ENCODE measurements around the gene TNFRSF1B.

The TNFRSF1B gene

DNA sequence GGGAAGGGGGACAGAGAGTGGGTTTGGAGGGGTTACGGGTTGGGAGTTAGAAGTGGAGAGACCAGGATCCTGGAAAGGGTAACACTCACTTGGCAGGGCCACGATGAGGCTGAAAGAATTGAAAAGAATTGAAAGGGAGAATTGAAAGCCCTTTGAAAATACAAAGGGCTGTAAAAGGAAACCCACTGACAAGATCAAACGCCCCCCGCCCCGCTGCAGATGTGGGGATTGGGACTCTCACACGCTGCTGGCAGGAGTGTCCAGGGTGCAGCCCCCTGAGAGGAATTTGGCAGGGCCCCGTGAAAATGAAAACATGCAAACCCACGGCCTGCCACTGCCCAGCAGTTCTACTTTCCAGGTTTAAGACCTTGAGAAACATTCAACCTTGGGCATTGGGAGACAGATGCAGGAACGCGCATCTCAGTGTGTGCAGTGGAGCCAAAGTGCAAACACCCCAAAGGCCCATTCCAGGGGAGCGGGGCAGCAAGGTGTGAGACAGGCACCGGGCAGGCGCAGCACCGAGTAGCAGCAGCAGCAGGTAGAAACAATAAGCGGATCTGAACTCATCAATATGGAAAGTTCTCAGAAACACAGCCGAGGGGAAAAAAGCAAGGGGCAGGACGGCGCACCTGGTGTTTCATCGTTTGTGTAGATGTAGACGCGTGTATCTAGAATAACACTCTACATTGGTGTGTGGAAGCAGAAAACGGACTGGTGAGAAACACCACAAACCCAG is 8.3 kb upstream of the TNFRSF1B start:
- DNase-seq (ENCODE audit: low spot score) = no peak

DNA sequence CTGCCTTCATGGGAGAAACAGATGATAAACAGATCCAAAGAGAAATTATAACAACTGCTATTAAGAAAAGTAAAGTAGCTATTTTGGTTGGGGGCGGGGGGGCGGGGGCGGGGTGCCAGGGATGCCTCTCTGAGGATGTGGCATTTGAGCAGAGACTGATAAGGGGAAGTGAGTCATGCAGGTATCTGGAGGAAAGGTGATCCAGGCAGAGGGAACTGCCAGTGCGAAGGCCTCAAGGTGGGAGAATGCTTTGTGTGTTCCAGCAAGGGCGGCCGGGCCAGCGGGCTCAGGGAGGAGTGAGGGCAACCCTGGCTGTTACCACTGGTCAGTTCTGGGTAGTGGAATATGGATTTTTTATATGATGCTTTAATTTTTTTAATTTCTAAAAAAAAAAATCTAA is 7.0 kb upstream of the TNFRSF1B start:
- DNase-seq (ENCODE audit: low spot score) = no peak

DNA sequence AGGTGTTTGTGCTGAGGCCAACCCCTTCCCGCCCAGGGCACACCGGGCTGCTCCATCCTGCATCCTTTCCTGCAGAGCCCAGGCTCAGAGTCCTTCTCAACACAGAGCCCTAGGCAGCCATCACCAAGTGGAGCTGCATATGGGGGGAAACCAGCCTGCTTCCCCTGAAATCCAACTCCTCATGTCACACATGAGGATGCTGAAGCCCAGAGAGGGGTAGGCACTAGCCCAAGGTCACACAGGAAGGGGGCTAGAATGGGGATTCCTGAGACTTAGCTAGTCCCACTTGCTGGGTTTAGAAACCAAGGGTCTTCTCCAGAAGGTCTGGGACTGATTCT is 5.5 kb upstream of the TNFRSF1B start:
- no peak for DNase-seq (ENCODE audit: low spot score)

DNA sequence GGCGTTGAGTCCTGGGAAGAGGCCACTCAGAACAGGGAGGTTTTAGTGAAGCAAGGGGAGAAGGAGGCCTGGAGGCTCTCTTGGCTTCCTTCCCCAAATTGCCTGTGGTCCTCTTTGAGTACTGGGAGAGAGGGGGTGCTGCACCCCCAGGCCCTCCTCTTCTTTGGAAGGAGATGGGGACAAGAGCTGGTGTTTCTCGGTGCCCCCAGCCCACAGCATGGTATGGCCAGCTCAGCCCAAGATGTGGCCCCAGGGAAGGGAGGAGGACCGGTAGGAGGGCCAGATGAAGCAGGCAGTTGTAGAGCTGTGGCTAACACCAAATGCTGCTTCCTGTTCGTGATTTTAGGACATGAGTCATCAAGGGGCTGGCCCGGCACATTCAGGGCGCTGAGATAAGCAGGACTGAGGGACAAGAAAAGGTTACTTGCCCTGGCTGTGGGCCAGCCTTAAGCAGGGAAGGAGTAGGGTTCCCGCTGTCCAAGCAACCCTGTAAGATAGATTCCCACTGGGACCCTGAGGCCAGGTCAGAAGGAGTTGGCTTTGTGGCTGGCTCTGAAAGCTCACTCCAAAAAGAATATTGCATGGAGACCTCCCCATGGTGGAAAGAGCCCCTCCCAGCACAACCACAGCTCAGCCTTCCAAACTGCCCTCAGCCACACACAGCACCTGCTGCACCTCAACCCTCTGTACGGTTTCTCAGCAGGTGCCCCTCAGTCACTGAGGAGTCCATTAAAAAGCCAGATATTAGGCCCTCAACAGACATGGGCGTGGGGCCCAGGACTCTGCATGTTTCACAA is 4.9 kb upstream of the TNFRSF1B start:
- peak; percentile 52 for DNase-seq (ENCODE audit: low spot score)

DNA sequence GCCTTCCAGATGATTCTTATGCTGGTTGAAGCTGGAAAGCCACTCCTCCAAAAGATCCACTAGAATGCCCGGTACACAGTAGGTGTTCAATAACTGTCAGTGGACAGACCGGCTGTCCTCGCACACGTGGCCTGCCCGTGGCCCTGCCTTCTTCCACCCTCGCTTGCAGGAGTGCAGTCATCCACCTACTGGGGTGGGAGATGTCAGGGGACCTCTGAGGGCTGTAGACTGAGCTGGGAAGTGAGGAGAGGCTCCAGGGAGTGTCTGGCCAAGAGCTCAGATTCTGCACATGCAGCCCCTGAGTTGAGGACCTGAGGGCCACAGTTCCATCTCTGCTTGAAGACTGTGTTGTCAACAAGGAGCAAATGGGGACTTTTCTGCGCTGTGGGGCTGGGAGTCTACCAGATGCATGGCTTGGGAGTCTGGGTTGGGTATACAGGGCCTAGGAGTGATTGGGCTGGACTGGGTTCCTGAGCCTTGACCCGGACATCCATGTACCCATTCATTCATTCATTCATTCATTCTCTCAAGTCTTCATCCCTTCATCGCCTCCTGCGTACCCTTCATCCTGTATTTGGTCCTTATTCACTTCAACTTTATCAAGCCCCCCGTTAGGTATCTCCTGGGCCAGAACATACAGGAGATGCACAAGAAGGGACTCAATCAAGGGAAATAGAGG is 4.2 kb upstream of the TNFRSF1B start:
- no peak for DNase-seq (ENCODE audit: low spot score)

DNA sequence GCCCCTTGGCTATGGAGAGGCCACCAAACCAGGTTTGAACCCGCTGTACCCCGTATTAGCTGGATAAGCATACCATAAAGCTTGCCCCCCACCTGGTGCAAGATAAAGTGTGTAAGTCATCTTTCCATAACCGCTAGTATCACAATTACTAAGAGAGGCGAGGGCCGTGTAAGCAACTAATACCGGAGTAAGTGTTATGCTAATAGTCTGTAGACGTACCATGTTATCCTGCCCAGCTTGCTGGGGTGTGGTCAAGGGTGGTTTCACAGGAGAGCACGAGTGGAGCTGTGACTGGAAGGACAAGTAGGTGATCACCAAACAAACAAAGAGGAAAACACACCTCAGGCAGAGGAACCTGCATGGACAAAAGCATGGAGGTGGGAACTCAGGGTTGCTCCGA is 3.6 kb upstream of the TNFRSF1B start:
- DNase-seq (ENCODE audit: low spot score) = no peak

DNA sequence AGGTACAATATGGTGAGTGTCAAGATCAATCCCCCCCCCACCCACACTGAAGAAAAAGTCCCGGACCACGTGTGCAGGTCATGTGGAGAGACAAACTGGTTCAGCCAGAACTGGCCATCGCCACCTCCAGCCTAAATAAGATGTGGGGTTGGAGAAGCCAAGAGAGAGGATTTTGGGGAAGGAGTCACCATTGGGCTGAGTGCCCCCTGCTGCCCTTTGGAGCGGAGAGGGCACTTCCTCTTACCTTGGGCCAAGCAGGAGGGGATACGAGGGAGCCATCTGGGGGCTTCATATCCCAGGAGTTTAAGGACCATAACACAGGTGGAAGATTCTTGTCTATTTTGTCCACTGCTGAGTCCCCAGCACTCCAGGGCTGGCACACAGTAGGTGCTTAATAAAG is 2.6 kb upstream of the TNFRSF1B start:
- DNase-seq (ENCODE audit: low spot score) = no peak

DNA sequence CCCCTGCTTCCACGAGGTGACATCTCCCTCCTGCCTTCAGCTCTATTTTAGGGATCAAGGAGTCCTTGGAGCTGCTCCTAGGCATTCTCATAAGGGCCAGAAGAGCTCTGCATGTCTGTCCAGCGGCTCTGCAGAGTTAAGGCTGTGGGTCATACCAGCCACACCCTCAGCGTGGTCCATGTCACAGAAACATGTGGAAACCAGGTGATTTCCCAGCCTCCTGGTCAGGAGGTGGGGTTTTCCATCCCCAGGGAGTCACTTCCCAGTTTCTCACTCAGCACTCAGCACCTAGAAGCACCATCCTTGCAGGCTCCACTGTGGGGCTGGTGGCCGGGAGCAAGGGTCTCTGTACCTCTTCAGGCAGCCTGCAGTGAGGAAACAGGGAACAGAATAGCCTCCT is 1.4 kb upstream of the TNFRSF1B start:
- no peak for DNase-seq (ENCODE audit: low spot score)

DNA sequence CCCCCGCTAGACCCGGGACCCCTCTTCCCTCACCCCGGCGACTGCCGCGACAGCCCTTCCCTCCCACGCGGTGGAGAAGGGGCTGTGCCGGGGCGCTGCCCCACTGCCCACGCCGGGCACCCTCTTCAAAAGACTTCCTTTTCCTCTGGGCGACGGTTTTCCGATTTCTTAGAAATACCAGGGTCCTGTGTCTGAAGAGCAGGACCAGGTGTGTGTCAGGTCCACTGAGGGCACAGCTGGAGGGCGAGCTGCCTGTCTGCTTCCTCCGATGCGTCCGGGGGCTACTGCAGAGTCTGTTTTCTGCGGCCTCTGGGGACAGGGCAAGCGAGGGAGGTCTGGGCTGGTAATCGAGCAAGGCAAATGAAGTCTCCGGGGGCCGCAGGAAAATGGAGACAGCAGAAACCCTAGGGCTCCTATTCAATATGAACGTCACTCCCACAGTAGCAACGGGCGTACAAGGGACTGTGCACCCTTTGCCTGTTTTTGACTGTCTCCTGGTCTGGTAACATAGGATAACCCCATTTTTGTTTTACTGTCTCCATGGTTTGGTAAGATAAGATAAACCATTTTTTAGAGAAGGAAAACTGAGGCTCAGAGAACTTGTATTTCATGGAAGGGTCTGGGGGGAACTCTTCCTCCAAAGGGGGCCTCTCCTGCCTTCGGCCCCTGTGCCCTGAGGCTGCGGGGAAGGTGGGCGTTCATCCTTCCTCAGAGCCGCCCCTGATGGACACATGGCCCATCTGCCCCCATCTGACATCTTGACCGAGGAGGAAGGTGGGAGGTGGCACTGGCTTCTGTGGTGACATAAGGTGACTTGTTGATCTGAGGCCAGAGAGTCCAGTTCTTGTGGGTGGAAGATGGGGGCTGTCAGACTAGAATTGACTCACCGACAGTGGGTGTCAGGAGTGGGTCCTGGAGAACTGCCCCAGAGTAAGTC is 970 bp downstream of the TNFRSF1B start:
- DNase-seq (ENCODE audit: low spot score) = peak; percentile 39

DNA sequence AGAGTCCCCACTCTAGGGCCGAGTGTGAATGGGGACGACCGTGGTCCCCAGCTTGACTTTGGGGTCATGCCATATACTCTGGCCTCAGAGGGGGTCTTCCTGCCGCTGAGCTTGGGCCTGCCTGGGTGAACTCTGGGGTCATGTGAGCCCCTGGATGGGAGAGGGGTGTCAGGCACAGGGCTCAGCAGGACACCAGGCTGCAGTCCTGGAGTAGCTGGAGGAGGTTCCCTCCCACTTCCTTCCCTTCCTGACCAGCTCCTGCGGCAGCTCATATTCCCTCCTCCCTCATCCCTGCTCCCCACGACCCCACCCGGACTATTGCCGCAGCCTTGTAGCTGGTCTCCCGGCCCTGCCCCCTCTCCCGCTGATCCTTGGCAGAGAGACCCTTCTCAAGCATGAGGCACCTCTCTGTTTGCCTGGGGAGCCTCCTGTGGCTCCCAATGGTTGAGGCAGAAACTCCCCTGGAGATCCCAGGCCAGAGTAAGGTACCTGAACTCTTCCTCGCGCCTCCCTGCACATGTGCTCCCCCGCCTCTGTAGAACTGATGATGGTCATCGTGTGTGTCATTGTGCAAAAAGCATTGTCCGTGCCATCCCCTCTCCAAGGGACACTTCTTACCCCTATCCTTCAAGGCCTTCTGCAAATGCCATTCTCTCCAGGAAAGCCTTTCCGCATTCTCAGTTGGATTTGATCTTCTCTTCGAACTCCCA is 1.8 kb downstream of the TNFRSF1B start:
- DNase-seq (ENCODE audit: low spot score) = no peak

DNA sequence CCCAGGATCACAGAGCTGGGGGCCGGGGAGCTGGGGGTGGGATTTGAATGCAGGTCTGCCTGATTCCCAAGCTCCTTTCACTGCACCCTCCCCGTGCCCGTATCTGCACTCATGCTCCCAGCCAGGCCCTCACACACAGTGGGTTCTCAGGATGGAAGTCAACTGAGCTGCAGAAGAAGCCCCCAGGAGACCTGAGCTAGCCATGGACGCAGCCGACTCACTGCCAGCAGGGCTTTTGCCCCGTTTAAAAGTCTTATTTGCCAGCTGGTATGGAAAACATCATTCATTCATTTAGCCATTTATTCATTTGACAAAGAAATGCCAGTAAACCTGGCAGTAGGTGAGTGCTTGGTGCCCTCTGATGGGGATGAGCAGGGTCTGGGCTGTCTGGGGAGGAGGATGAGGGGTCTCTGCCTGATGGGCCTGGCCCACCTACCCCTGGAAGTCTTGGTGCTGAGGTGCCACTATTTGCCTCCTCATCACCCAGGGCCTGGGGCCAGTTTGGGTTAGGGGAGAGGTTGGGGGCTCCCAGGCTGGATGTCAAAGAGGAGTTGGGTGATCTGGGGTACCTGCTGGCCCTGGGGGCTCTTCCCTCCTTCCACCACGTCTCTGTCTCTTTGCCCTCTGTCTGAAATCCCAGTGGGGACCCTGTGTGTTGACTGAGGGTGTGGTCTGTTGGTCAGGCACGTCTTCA is 2.8 kb downstream of the TNFRSF1B start:
- DNase-seq (ENCODE audit: low spot score) = no peak

DNA sequence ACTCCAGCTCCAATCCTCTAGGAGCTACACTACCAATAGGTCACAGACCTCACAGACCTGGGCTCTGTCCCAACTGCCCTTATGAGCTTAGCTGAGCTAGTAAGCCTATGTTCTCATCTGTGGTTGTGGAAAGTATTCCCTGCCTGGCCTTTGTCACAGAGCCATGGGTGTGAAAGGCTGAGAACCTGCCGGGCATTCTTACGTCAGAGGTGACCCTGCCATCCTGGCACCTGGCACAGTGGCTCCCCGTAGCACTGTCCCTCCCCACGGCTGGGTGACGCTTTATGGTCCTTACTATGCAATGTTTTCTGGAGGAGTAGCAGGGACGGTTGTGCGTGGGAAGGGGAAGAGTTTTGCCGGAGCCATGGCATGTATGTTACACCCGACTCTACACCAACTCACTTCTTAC is 3.5 kb downstream of the TNFRSF1B start:
- DNase-seq (ENCODE audit: low spot score) = no peak

DNA sequence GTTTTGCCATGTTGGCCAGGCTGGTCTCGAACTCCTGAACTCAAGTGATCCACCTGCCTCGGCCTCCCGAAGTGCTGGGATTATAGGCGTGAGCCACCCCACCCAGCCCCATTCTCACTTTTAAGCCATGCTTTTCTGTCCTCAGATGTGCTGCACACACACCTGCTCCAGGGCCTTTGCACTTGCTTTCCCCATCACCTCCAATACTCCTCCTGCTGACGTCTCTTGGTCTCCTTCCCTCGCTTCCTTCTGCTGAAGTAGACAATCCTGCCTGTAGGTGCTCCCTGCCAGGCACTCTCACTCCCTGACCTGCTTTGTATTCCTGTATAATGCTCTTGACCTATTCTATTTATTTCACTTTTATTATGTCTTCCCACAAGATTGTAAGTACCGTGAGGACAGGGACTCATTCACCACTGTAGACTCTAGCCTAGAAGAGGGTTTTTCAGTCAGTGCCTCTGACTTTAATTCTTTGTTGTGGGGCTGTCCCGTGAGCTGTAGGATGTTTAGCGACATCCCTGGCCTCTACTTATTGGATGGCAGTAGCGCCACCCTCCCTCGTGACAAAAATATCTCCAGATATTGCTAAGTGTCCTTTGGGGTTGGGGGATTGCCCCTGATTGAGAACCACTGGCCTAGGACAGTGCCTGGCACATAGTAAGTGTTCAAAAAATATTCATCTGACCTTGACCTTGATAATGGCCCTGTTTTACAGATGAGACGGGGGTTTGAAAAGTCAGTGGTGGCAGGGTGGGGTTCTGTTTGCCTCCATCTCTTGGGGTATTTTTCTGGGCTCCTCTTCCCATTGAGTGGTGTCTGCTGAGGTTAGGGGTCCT is 4.6 kb downstream of the TNFRSF1B start:
- DNase-seq (ENCODE audit: low spot score) = no peak

DNA sequence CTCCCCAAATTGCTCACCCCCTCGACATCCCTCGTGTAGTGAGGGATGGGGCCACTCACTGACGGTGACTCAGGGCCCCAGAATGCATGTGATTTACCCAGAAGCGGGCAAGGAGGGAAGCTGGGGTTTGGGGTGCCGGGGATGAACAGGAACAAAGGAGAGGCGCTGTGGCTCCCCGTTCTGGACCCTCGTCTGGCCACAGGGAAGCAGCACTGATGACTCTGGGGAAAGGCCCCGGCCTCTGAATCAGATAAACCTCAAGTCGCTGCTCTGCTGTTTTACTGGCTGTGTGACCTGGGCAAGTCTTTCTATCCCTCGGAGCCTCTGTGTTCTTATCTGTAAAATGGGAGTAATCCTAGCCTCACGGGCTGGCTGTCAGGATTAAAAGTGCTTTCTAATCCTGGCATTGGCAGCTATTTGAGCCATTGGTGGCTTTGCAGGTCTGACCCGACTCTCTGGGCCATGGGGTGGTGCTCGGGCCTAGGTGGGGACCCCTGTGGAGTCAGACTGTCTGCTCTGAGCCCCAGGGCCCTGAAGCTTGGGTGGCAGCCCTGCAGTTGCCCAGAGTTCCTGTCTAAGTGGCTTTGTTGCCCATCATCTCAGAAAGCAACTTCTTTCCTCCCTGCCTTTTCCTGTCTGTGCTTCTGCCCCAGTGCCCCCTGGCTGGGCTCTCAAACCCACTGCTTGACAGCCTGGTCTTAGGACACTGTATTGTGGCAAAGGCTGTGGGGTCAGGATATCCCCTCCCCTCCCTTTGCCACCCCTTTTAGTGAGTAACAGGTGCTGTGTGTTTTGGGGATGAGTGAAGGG is 5.5 kb downstream of the TNFRSF1B start:
- no peak for DNase-seq (ENCODE audit: low spot score)

DNA sequence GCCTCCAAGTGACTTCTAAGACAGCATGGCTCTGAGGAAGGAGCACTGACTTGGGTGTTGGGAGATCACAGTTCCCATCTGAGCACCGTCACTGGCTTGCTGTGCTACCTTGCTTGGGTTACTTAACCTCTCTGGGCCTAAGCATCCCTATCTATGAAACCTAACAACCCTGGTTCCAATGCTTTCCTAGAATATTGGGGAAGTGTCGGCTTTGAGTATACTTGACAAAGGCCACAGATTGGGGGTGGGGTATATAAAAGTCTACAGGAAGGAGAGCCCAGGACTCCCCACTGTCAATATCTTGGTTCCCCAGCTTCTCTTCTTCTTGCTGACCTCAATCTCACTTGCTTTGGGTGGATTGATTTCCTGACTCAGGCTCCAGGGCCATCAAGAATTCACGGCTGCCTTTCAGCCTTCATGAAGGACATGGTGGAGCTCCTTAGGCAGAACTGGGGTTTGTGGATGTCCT is 6.3 kb downstream of the TNFRSF1B start:
- no peak for DNase-seq (ENCODE audit: low spot score)

DNA sequence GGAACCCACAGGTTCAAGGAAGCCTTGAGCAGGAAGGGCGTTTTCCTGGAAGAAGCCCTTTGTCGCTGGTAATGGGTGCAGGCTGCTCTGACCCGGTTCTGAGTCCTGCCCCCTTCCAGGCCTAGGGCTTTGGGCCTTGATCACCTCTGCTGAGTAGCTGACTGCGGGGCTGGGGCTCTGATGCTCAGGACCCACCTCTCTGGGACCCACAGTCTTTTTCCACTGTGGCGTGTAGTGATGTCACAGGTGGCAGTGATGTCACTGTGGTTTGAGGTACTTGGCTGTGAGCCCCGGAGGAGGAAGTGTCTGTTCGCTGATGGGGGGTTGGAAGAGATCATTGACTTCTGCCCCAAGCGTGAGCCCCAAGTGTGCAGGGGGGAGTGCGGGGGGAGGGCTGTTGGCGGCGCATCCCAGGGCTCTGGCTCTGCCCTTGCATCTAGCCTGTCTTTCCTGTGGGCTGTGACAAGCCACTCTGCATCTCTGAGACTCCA is 6.9 kb downstream of the TNFRSF1B start:
- DNase-seq (ENCODE audit: low spot score) = no peak

DNA sequence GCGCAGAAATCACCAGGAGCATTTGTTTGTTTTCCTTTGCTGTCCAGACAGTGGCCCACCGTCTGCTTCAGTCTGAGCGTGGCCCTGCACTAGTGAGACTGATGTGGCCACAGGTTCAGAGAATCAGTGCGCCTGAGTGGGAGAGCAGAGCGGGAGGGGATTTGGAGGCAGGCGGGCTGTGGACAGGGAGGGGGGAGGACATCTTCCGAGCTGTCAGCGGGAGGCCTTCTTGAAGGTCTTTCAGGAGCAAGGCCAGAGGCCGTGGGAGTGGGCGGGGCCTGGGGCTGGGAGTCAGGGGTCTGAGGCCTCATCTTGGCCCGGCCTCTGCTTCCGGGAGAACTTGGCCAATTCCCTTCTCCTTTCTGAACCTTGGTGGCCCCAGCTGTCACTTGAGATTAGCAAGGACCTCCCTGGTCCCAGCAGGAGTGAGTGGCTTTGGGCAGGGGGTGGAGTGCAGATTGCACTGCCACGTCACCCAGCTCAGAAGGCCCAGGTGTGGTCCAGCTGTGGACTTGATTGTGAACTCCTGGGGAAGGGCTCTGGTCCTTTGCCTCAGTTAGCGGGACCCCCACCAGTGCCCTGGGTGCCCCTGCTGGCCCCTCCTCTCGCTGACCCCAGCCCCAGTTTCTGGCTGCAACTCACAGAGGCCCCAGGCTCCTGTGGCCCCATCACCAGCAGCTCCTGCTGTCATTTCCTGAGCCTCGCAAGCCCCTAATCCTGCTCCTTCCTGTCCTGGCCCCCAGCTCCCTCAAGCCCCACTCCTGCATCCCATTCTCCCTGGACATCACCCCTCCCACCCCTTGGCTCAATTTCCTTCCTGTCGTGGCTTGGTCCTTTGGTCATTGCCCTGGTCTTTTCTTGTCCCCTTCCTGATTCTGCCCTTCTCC is 8.4 kb downstream of the TNFRSF1B start:
- no peak for DNase-seq (ENCODE audit: low spot score)
